PC-3 (cell line): ENCODE measurements around the gene NUAK2. TPM values are rescaled to one million over a fixed set of nuclear protein-coding genes. Genes with fewer than 3 reads are reported as not detected.

Experiments
- ATAC-seq: fragments of 200-7000 bp; cut with Tn5 transposase; 2 replicates; pipeline ENCODE4 v1.9.1; 2020; ENCODE audit warnings: mild to moderate bottlenecking, moderate library complexity
- BruUV-seq: library from RNA; stranded (reverse); fragments of 400-500 nt; replicated peaks from 2 replicates; lab custom pipeline; 2021; lab: Mats Ljungman, UMichigan
- CTCF ChIA-PET: fragments of 300-600 bp; sonication (Branson Sonifier 250); formaldehyde crosslinking; loops from one replicate; lab custom pipeline; 2022; ENCODE audit warnings: antibody characterized with exemption; lab: Charles Lee
- POLR2A ChIA-PET: fragments of 300-600 bp; sonication (Branson Sonifier 250); formaldehyde crosslinking; loops from one replicate; lab custom pipeline; 2022; ENCODE audit warnings: antibody characterized with exemption; ENCODE audit not compliant: unreplicated experiment; lab: Charles Lee
- DNase-seq: peaks from one replicate; pipeline ENCODE4 v3.0.0-alpha.2; 2015
- H2AFZ ChIP-seq: fragments of 300-600 bp; sonication (generic); 2 replicates; pipeline ENCODE4 v1.6.0; 2016; ENCODE audit warnings: antibody characterized with exemption, low read length
- H3F3A ChIP-seq: fragments of 300-600 bp; sonication (generic); one replicate; pipeline ENCODE4 v1.6.0; 2017; ENCODE audit warnings: antibody characterized with exemption, low read length, control low read depth, mild to moderate bottlenecking; ENCODE audit not compliant: unreplicated experiment
- H3K27ac ChIP-seq: fragments of 300-600 bp; sonication (generic); 2 replicates; pipeline ENCODE4 v1.5.1; 2016; ENCODE audit warnings: mild to moderate bottlenecking, low read length
- H3K27me3 ChIP-seq: fragments of 300-600 bp; sonication (generic); 2 replicates; pipeline ENCODE4 v1.6.1; 2016; ENCODE audit warnings: low read length, mixed read lengths
- H3K36me3 ChIP-seq: fragments of 300-600 bp; sonication (generic); 2 replicates; pipeline ENCODE4 v1.6.1; 2016; ENCODE audit warnings: low read depth, mixed run types, low read length, mixed read lengths
- H3K4me1 ChIP-seq: fragments of 300-600 bp; sonication (generic); 2 replicates; pipeline ENCODE4 v1.5.1; 2016; ENCODE audit warnings: low read length; ENCODE audit not compliant: insufficient read depth
- H3K4me2 ChIP-seq: fragments of 300-600 bp; sonication (generic); 2 replicates; pipeline ENCODE4 v1.6.0; 2016; ENCODE audit warnings: low read length
- H3K4me3 ChIP-seq: fragments of 300-600 bp; sonication (generic); 2 replicates; pipeline ENCODE4 v1.5.1; 2016; ENCODE audit warnings: mild to moderate bottlenecking, low read length, mixed read lengths
- H3K79me2 ChIP-seq: fragments of 300-600 bp; sonication (generic); 2 replicates; pipeline ENCODE4 v1.6.1; 2017; ENCODE audit warnings: low read length, mixed read lengths
- H3K9ac ChIP-seq: fragments of 300-600 bp; sonication (generic); 2 replicates; pipeline ENCODE4 v1.6.0; 2016; ENCODE audit warnings: mild to moderate bottlenecking, low read length
- H3K9me2 ChIP-seq: fragments of 300-600 bp; sonication (generic); replicated peaks from 2 replicates; pipeline ENCODE4 v1.6.1; 2016; ENCODE audit warnings: mixed run types, low read length, mixed read lengths
- H3K9me3 ChIP-seq: fragments of 300-600 bp; sonication (generic); 2 replicates; pipeline ENCODE4 v1.6.1; 2016; ENCODE audit warnings: low read length, mixed read lengths
- H4K20me1 ChIP-seq: fragments of 300-600 bp; sonication (generic); 2 replicates; pipeline ENCODE4 v1.6.1; 2016; ENCODE audit warnings: low read length, mixed read lengths
- EZH2 ChIP-seq: fragments of 300-600 bp; sonication (generic); IDR thresholded peaks from one replicate; pipeline ENCODE4 v1.6.1; 2017; ENCODE audit warnings: antibody characterized with exemption, mild to moderate bottlenecking, low read length; ENCODE audit not compliant: unreplicated experiment
- EZH2phosphoT487 ChIP-seq: fragments of 300-600 bp; sonication (generic); IDR thresholded peaks from 2 replicates; pipeline ENCODE4 v1.6.1; 2018; ENCODE audit warnings: mild to moderate bottlenecking, antibody characterized with exemption, low read length, borderline replicate concordance
- intact Hi-C: fragments of 100-400 bp; cut with micrococcal nuclease; formaldehyde crosslinking; loops from 2 replicates; pipeline ENCODE4 v1.9.0; 2023
- total RNA-seq: library from RNA; depleted of rRNA; stranded (reverse); fragments of >200 nt; gene quantifications from 2 replicates; pipeline ENCODE4 v1.2.3, GENCODE V29; 2014
- TF ChIP-seq, protein P1 (sequence below): fragments of 300-600 bp; sonication (generic); conservative IDR thresholded peaks from 2 replicates; pipeline ENCODE4 v1.5.1; 2017; ENCODE audit warnings: antibody characterized with exemption, low read depth, mild to moderate bottlenecking, low read length

Gene NUAK2
- total RNA-seq, 1 experiment from 2014 or later: 3.8 TPM

DNA sequence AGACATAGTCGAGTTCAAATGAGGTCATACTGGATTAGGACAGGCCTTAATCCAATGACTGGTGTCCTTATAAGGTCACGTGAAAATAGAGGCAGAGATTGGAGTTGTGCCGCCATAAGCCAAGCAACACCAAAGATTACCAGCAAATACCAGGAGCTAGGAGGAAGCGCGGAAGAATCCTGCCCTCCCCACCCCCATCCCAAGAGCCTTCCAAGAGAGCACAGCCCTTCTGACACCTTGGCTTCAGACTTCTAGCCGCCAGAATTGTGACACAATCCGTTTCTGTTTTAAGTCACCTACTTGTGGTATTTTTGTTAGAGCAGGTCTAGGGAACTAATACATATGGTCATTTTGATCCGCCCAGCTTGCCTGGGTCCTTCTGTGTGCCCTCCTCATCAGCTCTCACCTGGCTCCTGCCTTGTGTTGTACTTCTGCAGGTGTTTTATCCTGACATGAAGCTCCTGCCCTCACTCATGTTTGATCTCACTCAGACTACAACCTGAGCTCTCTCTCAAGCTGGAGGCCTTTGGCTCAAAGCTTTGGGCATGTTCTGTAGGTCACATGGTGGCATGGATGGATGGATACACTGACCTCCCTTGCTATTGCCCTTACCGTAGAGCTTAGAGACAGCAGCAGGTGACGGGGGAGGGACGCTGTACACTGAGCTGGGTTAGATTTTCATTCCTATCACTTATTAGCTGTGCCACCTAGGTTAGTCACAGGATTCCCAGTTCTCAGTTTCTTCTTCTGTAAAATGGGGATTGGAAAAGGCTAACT is 10.7 kb upstream of the NUAK2 start:
- ATAC-seq: no peak
- Histone ChIP-seq H3K9me3 (no peaks in the 10 kb centered on the region), H3K36me3 (no peaks in the 10 kb centered on the region; the same call in 1 of the 2 replicates), H3F3A (no peaks in the 10 kb centered on the region), H3K4me1 (no peaks in the 10 kb centered on the region), H3K27me3 (no peaks in the 10 kb centered on the region; the same call in 1 of the 2 replicates), H3K4me3 (no peak overlapping the region), H4K20me1 (no peaks in the 10 kb centered on the region), H3K9ac (no peak overlapping the region), H2AFZ (no peak overlapping the region), H3K79me2 (no peaks in the 10 kb centered on the region), H3K4me2 (no peak overlapping the region), H3K27ac (no peak overlapping the region), H3K9me2 (no peaks in the 10 kb centered on the region)
- TF ChIP-seq EZH2 (no peak), EZH2phosphoT487 (no peak)
- TF ChIP-seq, protein P1, sequence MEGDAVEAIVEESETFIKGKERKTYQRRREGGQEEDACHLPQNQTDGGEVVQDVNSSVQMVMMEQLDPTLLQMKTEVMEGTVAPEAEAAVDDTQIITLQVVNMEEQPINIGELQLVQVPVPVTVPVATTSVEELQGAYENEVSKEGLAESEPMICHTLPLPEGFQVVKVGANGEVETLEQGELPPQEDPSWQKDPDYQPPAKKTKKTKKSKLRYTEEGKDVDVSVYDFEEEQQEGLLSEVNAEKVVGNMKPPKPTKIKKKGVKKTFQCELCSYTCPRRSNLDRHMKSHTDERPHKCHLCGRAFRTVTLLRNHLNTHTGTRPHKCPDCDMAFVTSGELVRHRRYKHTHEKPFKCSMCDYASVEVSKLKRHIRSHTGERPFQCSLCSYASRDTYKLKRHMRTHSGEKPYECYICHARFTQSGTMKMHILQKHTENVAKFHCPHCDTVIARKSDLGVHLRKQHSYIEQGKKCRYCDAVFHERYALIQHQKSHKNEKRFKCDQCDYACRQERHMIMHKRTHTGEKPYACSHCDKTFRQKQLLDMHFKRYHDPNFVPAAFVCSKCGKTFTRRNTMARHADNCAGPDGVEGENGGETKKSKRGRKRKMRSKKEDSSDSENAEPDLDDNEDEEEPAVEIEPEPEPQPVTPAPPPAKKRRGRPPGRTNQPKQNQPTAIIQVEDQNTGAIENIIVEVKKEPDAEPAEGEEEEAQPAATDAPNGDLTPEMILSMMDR: no peak
- BruUV-seq: no TSS peak
- DNase-seq: no peak
- intact Hi-C loops: no loop called here
- CTCF ChIA-PET: interaction anchor here (1.3 to 2.6 kb wide), 2 partner anchors 59 to 153 kb away, joined by 4 to 12 read pairs; no protein-coding TSS in a partner anchor
- POLR2A ChIA-PET: no interaction called here

DNA sequence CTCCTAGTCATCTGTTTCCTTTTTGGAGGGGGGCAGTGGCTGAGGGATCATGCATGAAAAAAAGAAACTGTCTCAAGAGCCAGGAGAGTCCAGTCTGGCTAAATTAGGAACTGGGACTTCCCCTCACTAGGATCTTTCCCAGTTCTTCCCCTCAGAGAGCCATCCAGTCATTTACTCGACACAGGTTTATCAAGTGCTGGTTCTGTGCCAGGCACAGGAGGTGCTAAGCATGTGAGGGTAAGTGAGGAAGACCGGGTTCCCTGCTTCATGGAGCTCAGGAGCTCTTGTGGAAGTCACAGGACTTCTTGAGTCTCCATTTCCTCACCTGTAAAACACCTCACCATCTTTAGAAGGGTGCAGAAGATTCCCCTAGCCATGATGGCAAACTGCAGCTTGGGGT is 8.6 kb upstream of the NUAK2 start:
- Histone ChIP-seq H3K36me3 (no peaks in the 10 kb centered on the region), H3K27me3 (no peaks in the 10 kb centered on the region; the same call in 1 of the 2 replicates), H3K9ac (no peak overlapping the region), H3K4me1 (no peaks in the 10 kb centered on the region; the same call in 1 of the 2 replicates), H2AFZ (no peak overlapping the region), H3K4me3 (no peak overlapping the region), H3K27ac (no peak overlapping the region), H3K4me2 (no peak overlapping the region), H3K79me2 (no peaks in the 10 kb centered on the region), H3F3A (no peaks in the 10 kb centered on the region), H3K9me3 (no peaks in the 10 kb centered on the region), H3K9me2 (no peaks in the 10 kb centered on the region), H4K20me1 (no peaks in the 10 kb centered on the region)
- POLR2A ChIA-PET: no interaction called here
- CTCF ChIA-PET: no interaction called here
- no peak for TF ChIP-seq EZH2
- TF ChIP-seq EZH2phosphoT487: no peak
- TF ChIP-seq, protein P1: no peak
- DNase-seq (no peak), ATAC-seq (no peak)
- intact Hi-C loops: no loop called here
- BruUV-seq: no TSS peak

DNA sequence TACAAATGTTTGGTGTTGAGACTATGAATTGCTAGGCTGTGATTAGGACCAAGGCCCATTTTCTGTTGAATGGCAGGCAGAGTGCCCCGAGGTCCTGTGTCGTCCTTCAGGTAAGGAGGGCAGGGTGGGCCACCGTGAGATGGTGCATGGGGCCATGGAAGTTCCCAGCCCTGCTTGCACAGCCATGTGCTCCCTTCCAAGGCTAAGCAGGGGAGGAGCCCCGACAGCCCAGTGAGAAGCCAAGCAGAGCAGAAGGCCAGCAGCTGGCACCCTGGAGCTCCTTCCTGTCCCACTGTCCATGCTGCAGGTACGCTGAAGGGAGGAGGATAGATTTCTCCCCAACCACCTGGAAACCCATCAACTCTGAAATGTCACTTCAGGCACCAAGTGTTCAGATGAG is 8.2 kb upstream of the NUAK2 start:
- Histone ChIP-seq H3K9me3 (no peaks in the 10 kb centered on the region), H2AFZ (no peak overlapping the region), H3K4me3 (no peak overlapping the region), H3K9ac (no peak overlapping the region), H3F3A (no peaks in the 10 kb centered on the region), H3K36me3 (no peaks in the 10 kb centered on the region), H3K27ac (no peak overlapping the region), H3K4me2 (no peak overlapping the region), H4K20me1 (no peaks in the 10 kb centered on the region), H3K79me2 (no peaks in the 10 kb centered on the region), H3K9me2 (no peaks in the 10 kb centered on the region), H3K4me1 (no peaks in the 10 kb centered on the region; the same call in 1 of the 2 replicates), H3K27me3 (no peaks in the 10 kb centered on the region; the same call in 1 of the 2 replicates)
- CTCF ChIA-PET: no interaction called here
- ATAC-seq: no peak
- no peak for TF ChIP-seq EZH2
- TF ChIP-seq EZH2phosphoT487: no peak
- TF ChIP-seq, protein P1: no peak
- no peak for DNase-seq
- no TSS peak for BruUV-seq
- POLR2A ChIA-PET: no interaction called here
- intact Hi-C loops: no loop called here
